GM18861 (cell line): ENCODE data around the gene ERFL.
"Not testable (repeated sequence)": the region's sequence is repeated elsewhere in the genome, so short reads cannot be mapped to it uniquely, and the experiment has no call there.

Experiments
- ATAC-seq: cut with Tn5 transposase; IDR thresholded peaks from one replicate; pipeline ENCODE4 v1.9.1; 2021; ENCODE audit not compliant: unreplicated experiment

The ERFL gene

GRCh38 chr19:41944336-41944735 lies 16.1 kb upstream of the ERFL start:
- no peak for ATAC-seq

GRCh38 chr19:41941410-41942202 lies 13.4 kb upstream of the ERFL start:
- ATAC-seq: no peak

- ATAC-seq: no peak
These were observed 12.6 kb upstream of the ERFL start for GRCh38 chr19:41940731-41941409.

- ATAC-seq: no peak
These were observed 11.8 kb upstream of the ERFL start for GRCh38 chr19:41939861-41940730.

- not testable (repeated sequence) for ATAC-seq
These were observed 11.0 kb upstream of the ERFL start for GRCh38 chr19:41939209-41939608.

GRCh38 chr19:41937525-41938468 lies 9.5 kb upstream of the ERFL start:
- no peak for ATAC-seq

- no peak for ATAC-seq
These were observed 8.7 kb upstream of the ERFL start for GRCh38 chr19:41936961-41937360.

GRCh38 chr19:41936416-41936850 lies 8.2 kb upstream of the ERFL start:
- ATAC-seq: no peak

- no peak for ATAC-seq
These were observed 7.6 kb upstream of the ERFL start for GRCh38 chr19:41935760-41936415.

- no peak for ATAC-seq
These were observed 6.7 kb upstream of the ERFL start for GRCh38 chr19:41934849-41935374.

GRCh38 chr19:41933693-41934426 lies 5.6 kb upstream of the ERFL start:
- no peak for ATAC-seq

- no peak for ATAC-seq
These were observed 4.6 kb upstream of the ERFL start for GRCh38 chr19:41932720-41933332.

GRCh38 chr19:41932259-41932719 lies 4.0 kb upstream of the ERFL start:
- ATAC-seq: no peak

- no peak for ATAC-seq
These were observed 2.8 kb upstream of the ERFL start for GRCh38 chr19:41930926-41931592.

GRCh38 chr19:41930322-41930722 lies 2.1 kb upstream of the ERFL start:
- no peak for ATAC-seq

GRCh38 chr19:41929536-41930071 lies 1.4 kb upstream of the ERFL start:
- ATAC-seq: no peak

- ATAC-seq: no peak
These were observed 696 bp upstream of the ERFL start for GRCh38 chr19:41928754-41929535.
